Epithelial cell of proximal tubule (primary cell): ENCODE data around the gene RSPH4A. TPM values are rescaled to one million over a fixed set of nuclear protein-coding genes. Genes with fewer than 3 reads are reported as not detected.

Source experiments
- DNase-seq: peaks from one replicate; pipeline ENCODE4 v3.0.0-alpha.2; 2011; ENCODE audit warnings: low read depth
- H3K4me3 ChIP-seq: 2 replicates; pipeline ENCODE4 v1.5.1; 2011; ENCODE audit warnings: low read depth, mild to moderate bottlenecking, low read length
- CTCF ChIP-seq: conservative IDR thresholded peaks from 2 replicates; pipeline ENCODE4 v1.5.1; 2012; ENCODE audit warnings: low read depth, mild to moderate bottlenecking, low read length
- total RNA-seq: library from RNA; depleted of rRNA; stranded (reverse); fragments of >200 nt; gene quantifications from 2 replicates; pipeline ENCODE4 v1.2.3, GENCODE V29; 2015

Gene RSPH4A
- total RNA-seq, 1 donor from 2014 or later = not detected

GRCh38 chr6:116625872-116626271 is 9.6 kb downstream of the RSPH4A start:
- H3K4me3 ChIP-seq = no peak overlapping the region
- DNase-seq = no peak
- no peak for TF ChIP-seq CTCF

GRCh38 chr6:116629563-116629981 is 13.3 kb downstream of the RSPH4A start:
- no peak for TF ChIP-seq CTCF
- no peak for DNase-seq
- H3K4me3 ChIP-seq = no peak overlapping the region

- H3K4me3 ChIP-seq = no peak overlapping the region
- DNase-seq = no peak
- no peak for TF ChIP-seq CTCF
Measured at GRCh38 chr6:116631379-116631990, 15.2 kb downstream of the RSPH4A start.

DNA sequence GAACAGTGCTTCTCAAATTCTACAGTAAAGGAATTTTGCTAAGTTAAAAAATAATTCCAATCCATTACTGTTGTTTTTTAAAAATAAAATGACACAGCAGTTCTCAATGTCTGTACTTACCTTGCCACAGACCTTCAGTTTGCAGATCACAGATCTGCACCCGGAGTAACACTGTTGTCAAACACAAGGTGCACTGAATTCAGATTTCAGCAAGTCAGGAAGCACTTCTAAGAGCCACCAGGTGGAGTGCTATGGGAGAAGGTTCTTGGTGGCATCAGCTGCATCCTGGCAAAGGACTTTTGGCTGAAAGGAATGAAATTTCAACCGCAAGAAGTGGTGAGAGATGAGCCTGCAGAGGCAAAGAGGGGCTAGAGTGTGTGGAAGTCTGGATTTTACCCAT is 17.4 kb downstream of the RSPH4A start:
- TF ChIP-seq CTCF = peak; percentile 50
- H3K4me3 ChIP-seq = no peak overlapping the region
- DNase-seq = no peak

GRCh38 chr6:116648156-116648555 is 31.9 kb downstream of the RSPH4A start:
- no peak for DNase-seq
- no peak overlapping the region for H3K4me3 ChIP-seq
- TF ChIP-seq CTCF = no peak

- TF ChIP-seq CTCF = no peak
- DNase-seq = no peak
- H3K4me3 ChIP-seq = no peak overlapping the region
Measured at GRCh38 chr6:116649129-116649528, 32.9 kb downstream of the RSPH4A start.

- no peak for DNase-seq
- H3K4me3 ChIP-seq = no peak overlapping the region
- TF ChIP-seq CTCF = no peak
Measured at GRCh38 chr6:116651916-116652315, 35.6 kb downstream of the RSPH4A start.
